ENCODE data around the gene HEATR1.

HEATR1 gene

GRCh38 chr1:236535662-236536161 is 68.6 kb downstream of the HEATR1 start:
- Histone ChIP-seq H3K4me1 (ENCODE audit: control insufficient read depth in 1 of 2, insufficient read depth in 2 of 2, low read length in 2 of 2) (no peaks in the 10 kb centered on the region), H3K27ac (ENCODE audit: low read length) (no peak overlapping the region), H3K27me3 (ENCODE audit: low read depth, low read length) (no peaks in the 10 kb centered on the region), H3K9me3 (ENCODE audit: control insufficient read depth in 1 of 2, low read length in 2 of 2) (no peaks in the 10 kb centered on the region), H3K4me3 (ENCODE audit: low read depth in 1 of 2, low read length in 2 of 2) (no peak overlapping the region), H3K36me3 (ENCODE audit: control insufficient read depth in 1 of 2, insufficient read depth in 2 of 2, low read length in 2 of 2) (peaks cover 27 to 39% of the 10 kb centered on the region in 2 donors)

GRCh38 chr1:236535190-236535589 is 69.1 kb downstream of the HEATR1 start:
- no peak overlapping the region for H3K27ac ChIP-seq (ENCODE audit: low read length)
- H3K36me3 ChIP-seq (ENCODE audit: control insufficient read depth in 1 of 2, insufficient read depth in 2 of 2, low read length in 2 of 2): peaks cover 23 to 33% of the 10 kb centered on the region in 2 donors
- no peaks in the 10 kb centered on the region for H3K27me3 ChIP-seq (ENCODE audit: low read depth, low read length)
- no peaks in the 10 kb centered on the region for H3K4me1 ChIP-seq (ENCODE audit: control insufficient read depth in 1 of 2, insufficient read depth in 2 of 2, low read length in 2 of 2)
- H3K9me3 ChIP-seq (ENCODE audit: control insufficient read depth in 1 of 2, low read length in 2 of 2): no peaks in the 10 kb centered on the region
- H3K4me3 ChIP-seq (ENCODE audit: low read depth in 1 of 2, low read length in 2 of 2): no peak overlapping the region

GRCh38 chr1:236534151-236534651 is 70.1 kb downstream of the HEATR1 start:
- Histone ChIP-seq H3K36me3 (ENCODE audit: control insufficient read depth in 1 of 2, insufficient read depth in 2 of 2, low read length in 2 of 2) (peaks cover 14 to 23% of the 10 kb centered on the region in 2 donors), H3K27ac (ENCODE audit: low read length) (no peak overlapping the region), H3K27me3 (ENCODE audit: low read depth, low read length) (no peaks in the 10 kb centered on the region), H3K9me3 (ENCODE audit: control insufficient read depth in 1 of 2, low read length in 2 of 2) (no peaks in the 10 kb centered on the region), H3K4me3 (ENCODE audit: low read depth in 1 of 2, low read length in 2 of 2) (no peak overlapping the region), H3K4me1 (ENCODE audit: control insufficient read depth in 1 of 2, insufficient read depth in 2 of 2, low read length in 2 of 2) (no peaks in the 10 kb centered on the region)

- Histone ChIP-seq H3K27me3 (ENCODE audit: low read depth, low read length) (no peaks in the 10 kb centered on the region), H3K9me3 (ENCODE audit: control insufficient read depth in 1 of 2, low read length in 2 of 2) (no peaks in the 10 kb centered on the region), H3K36me3 (ENCODE audit: control insufficient read depth in 1 of 2, insufficient read depth in 2 of 2, low read length in 2 of 2) (peaks cover under 1 to 12% of the 10 kb centered on the region in 2 donors), H3K4me1 (ENCODE audit: control insufficient read depth in 1 of 2, insufficient read depth in 2 of 2, low read length in 2 of 2) (no peaks in the 10 kb centered on the region), H3K4me3 (ENCODE audit: low read depth in 1 of 2, low read length in 2 of 2) (no peak overlapping the region), H3K27ac (ENCODE audit: low read length) (no peak overlapping the region)
Observed at GRCh38 chr1:236532850-236533249, 71.5 kb downstream of the HEATR1 start.

- Histone ChIP-seq H3K4me1 (ENCODE audit: control insufficient read depth in 1 of 2, insufficient read depth in 2 of 2, low read length in 2 of 2) (no peaks in the 10 kb centered on the region), H3K9me3 (ENCODE audit: control insufficient read depth in 1 of 2, low read length in 2 of 2) (no peaks in the 10 kb centered on the region), H3K4me3 (ENCODE audit: low read depth in 1 of 2, low read length in 2 of 2) (no peak overlapping the region), H3K36me3 (ENCODE audit: control insufficient read depth in 1 of 2, insufficient read depth in 2 of 2, low read length in 2 of 2) (peaks cover 12 to 20% of the 10 kb centered on the region in 2 donors), H3K27ac (ENCODE audit: low read length) (no peak overlapping the region), H3K27me3 (ENCODE audit: low read depth, low read length) (no peaks in the 10 kb centered on the region)
Observed at GRCh38 chr1:236530959-236531358, 73.4 kb downstream of the HEATR1 start.

GRCh38 chr1:236530286-236530685 is 74.0 kb downstream of the HEATR1 start:
- no peak overlapping the region for H3K4me3 ChIP-seq (ENCODE audit: low read depth in 1 of 2, low read length in 2 of 2)
- H3K27me3 ChIP-seq (ENCODE audit: low read depth, low read length): no peaks in the 10 kb centered on the region
- H3K27ac ChIP-seq (ENCODE audit: low read length): no peak overlapping the region
- H3K36me3 ChIP-seq (ENCODE audit: control insufficient read depth in 1 of 2, insufficient read depth in 2 of 2, low read length in 2 of 2): peaks cover 13 to 15% of the 10 kb centered on the region in 2 donors
- no peaks in the 10 kb centered on the region for H3K4me1 ChIP-seq (ENCODE audit: control insufficient read depth in 1 of 2, insufficient read depth in 2 of 2, low read length in 2 of 2)
- H3K9me3 ChIP-seq (ENCODE audit: control insufficient read depth in 1 of 2, low read length in 2 of 2): no peaks in the 10 kb centered on the region

- H3K36me3 ChIP-seq (ENCODE audit: control insufficient read depth in 1 of 2, insufficient read depth in 2 of 2, low read length in 2 of 2): peaks cover 13 to 15% of the 10 kb centered on the region in 2 donors
- H3K27me3 ChIP-seq (ENCODE audit: low read depth, low read length): no peaks in the 10 kb centered on the region
- H3K4me1 ChIP-seq (ENCODE audit: control insufficient read depth in 1 of 2, insufficient read depth in 2 of 2, low read length in 2 of 2): peaks cover 0 to 3% of the 10 kb centered on the region in 2 donors
- H3K4me3 ChIP-seq (ENCODE audit: low read depth in 1 of 2, low read length in 2 of 2): no peak overlapping the region
- H3K9me3 ChIP-seq (ENCODE audit: control insufficient read depth in 1 of 2, low read length in 2 of 2): no peaks in the 10 kb centered on the region
- H3K27ac ChIP-seq (ENCODE audit: low read length): no peak overlapping the region
Observed at GRCh38 chr1:236526079-236526478, 78.2 kb downstream of the HEATR1 start.

- peaks cover 0 to 3% of the 10 kb centered on the region in 2 donors for H3K4me1 ChIP-seq (ENCODE audit: control insufficient read depth in 1 of 2, insufficient read depth in 2 of 2, low read length in 2 of 2)
- peak overlapping the region; percentile 90 to 98 for H3K4me3 ChIP-seq (ENCODE audit: low read depth in 1 of 2, low read length in 2 of 2)
- H3K27ac ChIP-seq (ENCODE audit: low read length): peak overlapping the region; percentile 88
- H3K36me3 ChIP-seq (ENCODE audit: control insufficient read depth in 1 of 2, insufficient read depth in 2 of 2, low read length in 2 of 2): peaks cover 13 to 15% of the 10 kb centered on the region in 2 donors
- no peaks in the 10 kb centered on the region for H3K27me3 ChIP-seq (ENCODE audit: low read depth, low read length)
- H3K9me3 ChIP-seq (ENCODE audit: control insufficient read depth in 1 of 2, low read length in 2 of 2): no peaks in the 10 kb centered on the region
Observed at GRCh38 chr1:236524895-236525184, 79.5 kb downstream of the HEATR1 start.

GRCh38 chr1:236524142-236524894 is 80.0 kb downstream of the HEATR1 start:
- H3K4me3 ChIP-seq (ENCODE audit: low read depth in 1 of 2, low read length in 2 of 2): peak overlapping the region; percentile 90 to 98
- H3K27me3 ChIP-seq (ENCODE audit: low read depth, low read length): no peaks in the 10 kb centered on the region
- peaks cover 13 to 15% of the 10 kb centered on the region in 2 donors for H3K36me3 ChIP-seq (ENCODE audit: control insufficient read depth in 1 of 2, insufficient read depth in 2 of 2, low read length in 2 of 2)
- peak overlapping the region; percentile 88 for H3K27ac ChIP-seq (ENCODE audit: low read length)
- H3K4me1 ChIP-seq (ENCODE audit: control insufficient read depth in 1 of 2, insufficient read depth in 2 of 2, low read length in 2 of 2): peaks cover 0 to 3% of the 10 kb centered on the region in 2 donors
- no peaks in the 10 kb centered on the region for H3K9me3 ChIP-seq (ENCODE audit: control insufficient read depth in 1 of 2, low read length in 2 of 2)

- H3K27me3 ChIP-seq (ENCODE audit: low read depth, low read length): no peaks in the 10 kb centered on the region
- H3K36me3 ChIP-seq (ENCODE audit: control insufficient read depth in 1 of 2, insufficient read depth in 2 of 2, low read length in 2 of 2): peaks cover 13 to 15% of the 10 kb centered on the region in 2 donors
- H3K4me3 ChIP-seq (ENCODE audit: low read depth in 1 of 2, low read length in 2 of 2): peak within 1 kb of the TSS; percentile 90 to 98
- H3K27ac ChIP-seq (ENCODE audit: low read length): peak within 1 kb of the TSS; percentile 88
- peaks cover 0 to 3% of the 10 kb centered on the region in 2 donors for H3K4me1 ChIP-seq (ENCODE audit: control insufficient read depth in 1 of 2, insufficient read depth in 2 of 2, low read length in 2 of 2)
- H3K9me3 ChIP-seq (ENCODE audit: control insufficient read depth in 1 of 2, low read length in 2 of 2): no peaks in the 10 kb centered on the region
Observed at GRCh38 chr1:236523704-236524141, 80.6 kb downstream of the HEATR1 start, which contains the start of gene LGALS8. Gene LGALS8, plus strand, starts transcription at chr1:236523982. Its CDS starts 2,089 bp downstream, at chr1:236526071.

- no peaks in the 10 kb centered on the region for H3K9me3 ChIP-seq (ENCODE audit: control insufficient read depth in 1 of 2, low read length in 2 of 2)
- peak overlapping the region; percentile 88 for H3K27ac ChIP-seq (ENCODE audit: low read length)
- no peaks in the 10 kb centered on the region for H3K27me3 ChIP-seq (ENCODE audit: low read depth, low read length)
- H3K36me3 ChIP-seq (ENCODE audit: control insufficient read depth in 1 of 2, insufficient read depth in 2 of 2, low read length in 2 of 2): peaks cover 13 to 15% of the 10 kb centered on the region in 2 donors
- H3K4me1 ChIP-seq (ENCODE audit: control insufficient read depth in 1 of 2, insufficient read depth in 2 of 2, low read length in 2 of 2): peaks cover 0 to 3% of the 10 kb centered on the region in 2 donors
- H3K4me3 ChIP-seq (ENCODE audit: low read depth in 1 of 2, low read length in 2 of 2): peak overlapping the region; percentile 90 to 98
Observed at GRCh38 chr1:236522937-236523703, 81.2 kb downstream of the HEATR1 start.

Measured in muscle layer of duodenum (tissue), 2 donors.